RWPE1 (cell line): Measurements from ENCODE around the gene NOTCH3.

Source experiments
- CTCF ChIA-PET: fragments of 350-600 bp; sonication (Branson Sonifier 250); formaldehyde crosslinking; extraction: SDS; loops from one replicate; lab custom pipeline; 2021; lab: Yijun Ruan, JAX
- POLR2A ChIA-PET: fragments of 400-600 bp; formaldehyde crosslinking; extraction: SDS; loops from one replicate; lab custom pipeline; 2020; ENCODE audit warnings: antibody characterized with exemption; ENCODE audit not compliant: low non-redundant PET; lab: Yijun Ruan, JAX
- DNase-seq: peaks from one replicate; pipeline ENCODE4 v3.0.0; 2012; ENCODE audit warnings: low spot score
- H3K27ac ChIP-seq: fragments of 450-650 bp; 2 replicates; pipeline ENCODE4 v1.5.1; 2017
- TF ChIP-seq, protein P1 (sequence below): fragments of 450-650 bp; conservative IDR thresholded peaks from 2 replicates; pipeline ENCODE4 v1.5.1; 2017; ENCODE audit warnings: low read depth, mild to moderate bottlenecking

Gene NOTCH3

GRCh38 chr19:15123900-15124299 lies 76.9 kb downstream of the NOTCH3 start:
- TF ChIP-seq, protein P1, sequence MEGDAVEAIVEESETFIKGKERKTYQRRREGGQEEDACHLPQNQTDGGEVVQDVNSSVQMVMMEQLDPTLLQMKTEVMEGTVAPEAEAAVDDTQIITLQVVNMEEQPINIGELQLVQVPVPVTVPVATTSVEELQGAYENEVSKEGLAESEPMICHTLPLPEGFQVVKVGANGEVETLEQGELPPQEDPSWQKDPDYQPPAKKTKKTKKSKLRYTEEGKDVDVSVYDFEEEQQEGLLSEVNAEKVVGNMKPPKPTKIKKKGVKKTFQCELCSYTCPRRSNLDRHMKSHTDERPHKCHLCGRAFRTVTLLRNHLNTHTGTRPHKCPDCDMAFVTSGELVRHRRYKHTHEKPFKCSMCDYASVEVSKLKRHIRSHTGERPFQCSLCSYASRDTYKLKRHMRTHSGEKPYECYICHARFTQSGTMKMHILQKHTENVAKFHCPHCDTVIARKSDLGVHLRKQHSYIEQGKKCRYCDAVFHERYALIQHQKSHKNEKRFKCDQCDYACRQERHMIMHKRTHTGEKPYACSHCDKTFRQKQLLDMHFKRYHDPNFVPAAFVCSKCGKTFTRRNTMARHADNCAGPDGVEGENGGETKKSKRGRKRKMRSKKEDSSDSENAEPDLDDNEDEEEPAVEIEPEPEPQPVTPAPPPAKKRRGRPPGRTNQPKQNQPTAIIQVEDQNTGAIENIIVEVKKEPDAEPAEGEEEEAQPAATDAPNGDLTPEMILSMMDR, result no peak
- ChIA-PET CTCF (interaction anchor here (0.6 kb wide), 1 partner anchor 819 kb away, joined by 4 read pairs; no protein-coding TSS in a partner anchor), POLR2A (no interaction called here)
- peak overlapping the region; percentile 87 for H3K27ac ChIP-seq
- DNase-seq, result no peak

DNA sequence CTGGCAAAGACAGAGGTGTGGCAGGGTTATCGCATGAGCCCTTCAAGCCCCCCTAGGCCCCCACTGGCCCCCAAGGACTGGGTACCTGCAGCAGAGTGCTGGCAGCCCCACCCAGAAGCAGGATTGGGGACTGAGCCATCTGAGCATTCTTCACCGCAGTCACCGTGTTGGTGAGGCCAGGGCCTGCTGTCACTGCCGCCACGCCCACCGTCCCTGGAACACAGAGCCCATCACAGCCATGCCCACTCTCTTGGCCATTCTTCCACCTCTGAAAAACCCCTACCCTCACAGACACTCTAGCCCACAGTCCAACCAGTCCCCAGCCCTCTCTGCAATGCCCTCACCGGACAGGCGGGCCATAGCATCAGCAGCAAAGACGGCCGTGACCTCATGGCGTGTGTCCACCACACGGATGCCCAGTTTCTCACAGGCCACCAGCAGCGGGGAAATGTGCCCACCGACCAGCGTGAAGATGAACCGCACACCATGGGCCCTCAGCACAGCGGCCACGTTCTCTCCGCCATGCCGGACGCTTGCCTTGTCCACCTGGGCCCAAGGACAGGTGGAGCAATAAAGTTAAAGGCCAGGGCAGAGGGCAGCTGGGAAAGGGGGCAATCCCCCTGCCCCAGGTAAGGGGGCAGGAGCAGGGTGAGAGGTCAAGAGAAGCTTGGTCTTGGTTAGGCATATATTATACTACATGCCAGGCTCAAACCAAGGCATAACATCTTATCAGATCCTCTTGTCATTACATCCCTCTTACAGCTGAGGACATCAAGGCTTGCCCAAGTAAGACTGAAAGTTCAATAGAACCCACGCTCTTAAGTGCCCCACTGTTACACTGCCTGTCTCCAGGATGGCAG lies 77.5 kb downstream of the NOTCH3 start:
- POLR2A ChIA-PET, result no interaction called here

DNA sequence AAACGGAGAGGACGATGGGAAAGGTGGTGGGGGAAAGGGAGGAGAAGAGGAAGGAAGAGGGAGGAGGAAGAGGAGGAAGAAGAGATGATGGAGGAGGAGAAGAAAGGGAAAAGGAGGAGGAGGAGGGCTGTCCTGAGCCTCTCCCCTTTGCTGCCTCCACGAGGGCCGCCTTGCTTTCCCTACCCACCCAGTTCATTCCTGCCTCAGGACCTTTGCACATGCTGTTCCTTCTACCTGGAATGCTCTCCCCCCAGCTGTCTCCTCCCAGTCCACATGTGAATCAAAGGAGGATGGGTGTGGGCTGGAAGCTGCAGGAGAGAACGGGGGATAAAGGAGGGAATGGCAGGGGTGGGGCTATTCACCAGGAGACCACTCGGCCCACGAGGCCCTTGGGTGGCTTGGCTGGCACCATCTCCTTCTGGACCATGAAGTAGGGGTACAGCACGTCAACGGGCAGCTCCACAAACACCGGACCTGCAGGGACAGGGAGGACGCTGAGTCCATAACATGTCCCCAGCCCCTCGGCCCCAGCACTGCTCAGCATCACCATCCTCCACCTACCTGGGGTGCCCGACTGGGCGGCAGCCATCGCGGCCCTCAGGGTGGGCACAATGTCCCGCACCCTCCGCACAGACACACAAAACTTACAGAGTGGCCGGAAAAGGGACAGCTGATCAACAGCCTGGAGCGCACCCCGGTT lies 78.3 kb downstream of the NOTCH3 start:
- TF ChIP-seq, protein P1, result no peak
- ChIA-PET CTCF (no interaction called here), POLR2A (no interaction called here)
- DNase-seq, result no peak
- peak overlapping the region; percentile 87 for H3K27ac ChIP-seq

More for the DNA sequence above, 77.5 kb downstream of the NOTCH3 start:
- CTCF ChIA-PET, result no interaction called here
- peak overlapping the region; percentile 87 for H3K27ac ChIP-seq
- DNase-seq, result no peak
- TF ChIP-seq, protein P1, result no peak

- ChIA-PET CTCF (interaction anchor here (0.5 to 0.6 kb wide), 2 partner anchors 24 to 291 kb away, joined by 3 read pairs; no protein-coding TSS in a partner anchor), POLR2A (no interaction called here)
- no peak for DNase-seq
- TF ChIP-seq, protein P1, result no peak
- H3K27ac ChIP-seq, result peak overlapping the region; percentile 3; the same call in 1 of the 2 replicates
Observed at GRCh38 chr19:15120135-15121026, 80.4 kb downstream of the NOTCH3 start.

GRCh38 chr19:15118789-15119494 lies 81.9 kb downstream of the NOTCH3 start:
- CTCF ChIA-PET, result interaction anchor here (0.7 kb wide), 1 partner anchor 509 kb away, joined by 3 read pairs; no protein-coding TSS in a partner anchor
- POLR2A ChIA-PET, result interaction anchor here (0.6 kb wide), 1 partner anchor 12 kb away, joined by 3 read pairs; no protein-coding TSS in a partner anchor
- TF ChIP-seq, protein P1, result no peak
- no peak for DNase-seq
- H3K27ac ChIP-seq, result peak overlapping the region; percentile 57; the same call in 1 of the 2 replicates
